Testis (tissue), 2 donors: Measurements from ENCODE around the gene SNX8.

ENCODE experiments used
- POLR2A ChIP-seq: fragments of 450-650 bp; IDR thresholded peaks from one replicate; pipeline ENCODE4 v1.6.1; 2017; ENCODE audit warnings: antibody characterized with exemption, mild to moderate bottlenecking, moderate library complexity
- TF ChIP-seq, protein P1 (sequence below), 3 experiments: fragments of 450-650 bp in 2 of 3; fragments of 200-600 bp in 1 of 3; sonication (generic) in 1 of 3; IDR thresholded peaks; one replicate each; pipeline ENCODE4 v1.5.1; 2016 to 2019; ENCODE audit warnings: antibody characterized with exemption in 3 of 3, mild to moderate bottlenecking in 2 of 3, moderate library complexity in 1 of 3

DNA sequence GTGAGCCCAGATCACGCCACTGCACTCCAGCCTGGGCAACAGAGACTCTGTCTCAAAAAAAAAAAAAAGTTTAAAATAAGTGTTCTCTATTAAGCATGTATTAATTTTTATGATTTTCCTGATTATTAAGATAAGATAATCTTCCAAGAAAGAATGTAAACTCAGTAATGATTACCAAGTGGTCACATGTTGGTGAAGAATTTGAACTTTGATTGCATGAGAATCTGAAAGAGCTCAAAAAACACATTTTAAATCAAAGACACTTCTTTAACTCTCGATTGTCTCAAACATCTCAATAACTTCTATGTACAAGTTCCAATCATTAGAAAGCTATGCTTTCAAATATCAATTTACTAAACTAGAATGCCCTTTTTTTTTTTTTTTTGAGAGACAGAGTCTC is 33.8 kb downstream of the SNX8 start:
- TF ChIP-seq, protein P1, sequence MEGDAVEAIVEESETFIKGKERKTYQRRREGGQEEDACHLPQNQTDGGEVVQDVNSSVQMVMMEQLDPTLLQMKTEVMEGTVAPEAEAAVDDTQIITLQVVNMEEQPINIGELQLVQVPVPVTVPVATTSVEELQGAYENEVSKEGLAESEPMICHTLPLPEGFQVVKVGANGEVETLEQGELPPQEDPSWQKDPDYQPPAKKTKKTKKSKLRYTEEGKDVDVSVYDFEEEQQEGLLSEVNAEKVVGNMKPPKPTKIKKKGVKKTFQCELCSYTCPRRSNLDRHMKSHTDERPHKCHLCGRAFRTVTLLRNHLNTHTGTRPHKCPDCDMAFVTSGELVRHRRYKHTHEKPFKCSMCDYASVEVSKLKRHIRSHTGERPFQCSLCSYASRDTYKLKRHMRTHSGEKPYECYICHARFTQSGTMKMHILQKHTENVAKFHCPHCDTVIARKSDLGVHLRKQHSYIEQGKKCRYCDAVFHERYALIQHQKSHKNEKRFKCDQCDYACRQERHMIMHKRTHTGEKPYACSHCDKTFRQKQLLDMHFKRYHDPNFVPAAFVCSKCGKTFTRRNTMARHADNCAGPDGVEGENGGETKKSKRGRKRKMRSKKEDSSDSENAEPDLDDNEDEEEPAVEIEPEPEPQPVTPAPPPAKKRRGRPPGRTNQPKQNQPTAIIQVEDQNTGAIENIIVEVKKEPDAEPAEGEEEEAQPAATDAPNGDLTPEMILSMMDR (IDR thresholded peaks at IDR 0.05) = no peak
- TF ChIP-seq POLR2A = no peak
